ENCODE measurements around the gene UAP1L1.
A peak's percentile ranks its signal among the peaks of the same experiment; 100 is the strongest.

The UAP1L1 gene

GRCh38 chr9:137052293-137052692 is 25.0 kb upstream of the UAP1L1 start:
- in situ Hi-C loops (cut with HindIII; ENCODE audit: low sequenced_read_pairs) = no loop called here
- H3K4me3 ChIP-seq (ENCODE audit: low read depth, low read length) = no peak overlapping the region
- no peak for DNase-seq (ENCODE audit: low read depth)
- TF ChIP-seq CTCF (IDR thresholded peaks at IDR 0.05; ENCODE audit: low read depth, low read length, missing control alignments) = no peak

- H3K4me3 ChIP-seq (ENCODE audit: low read depth, low read length) = no peak overlapping the region
- DNase-seq (ENCODE audit: low read depth) = no peak
- TF ChIP-seq CTCF (IDR thresholded peaks at IDR 0.05; ENCODE audit: low read depth, low read length, missing control alignments) = no peak
- in situ Hi-C loops (cut with HindIII; ENCODE audit: low sequenced_read_pairs) = no loop called here
These were observed 24.0 kb upstream of the UAP1L1 start for GRCh38 chr9:137052998-137053943.

- TF ChIP-seq CTCF (IDR thresholded peaks at IDR 0.05; ENCODE audit: low read depth, low read length, missing control alignments) = no peak
- in situ Hi-C loops (cut with HindIII; ENCODE audit: low sequenced_read_pairs) = no loop called here
- H3K4me3 ChIP-seq (ENCODE audit: low read depth, low read length) = no peak within 1 kb of the TSS
- no peak for DNase-seq (ENCODE audit: low read depth)
These were observed 23.1 kb upstream of the UAP1L1 start, which contains the start of gene ENTPD2 for GRCh38 chr9:137053944-137054931. TSS of gene ENTPD2 (minus strand) at chr9:137054061. CDS start at chr9:137053997, 64 bp downstream.

- in situ Hi-C loops (cut with HindIII; ENCODE audit: low sequenced_read_pairs) = no loop called here
- DNase-seq (ENCODE audit: low read depth) = no peak
- no peak for TF ChIP-seq CTCF (IDR thresholded peaks at IDR 0.05; ENCODE audit: low read depth, low read length, missing control alignments)
- H3K4me3 ChIP-seq (ENCODE audit: low read depth, low read length) = no peak overlapping the region
These were observed 22.4 kb upstream of the UAP1L1 start for GRCh38 chr9:137054932-137055384.

- in situ Hi-C loops (cut with HindIII; ENCODE audit: low sequenced_read_pairs) = no loop called here
- H3K4me3 ChIP-seq (ENCODE audit: low read depth, low read length) = no peak overlapping the region
- peak; percentile 80 for DNase-seq (ENCODE audit: low read depth)
- no peak for TF ChIP-seq CTCF (IDR thresholded peaks at IDR 0.05; ENCODE audit: low read depth, low read length, missing control alignments)
These were observed 21.6 kb upstream of the UAP1L1 start for GRCh38 chr9:137055385-137056364.
